Immature natural killer cell (primary cell): ENCODE measurements around the gene LMO1. TPM values are rescaled to one million over a fixed set of nuclear protein-coding genes. Genes with fewer than 3 reads are reported as not detected.

ENCODE experiments used
- DNase-seq, 3 donors: peaks; one replicate each; pipeline ENCODE4 v3.0.0; 2022; ENCODE audit warnings: mixed read lengths in 1 of 3
- H3K27ac Mint-ChIP-seq, 6 donors: one replicate each; pipeline ENCODE4 v1.8.0; 2020; ENCODE audit warnings: mixed read lengths in 6 of 6, mild to moderate bottlenecking in 5 of 6, inconsistent platforms in 4 of 6, moderate library complexity in 3 of 6
- H3K27me3 Mint-ChIP-seq, 3 donors: one replicate each; pipeline ENCODE4 v1.8.0; 2020 to 2021; ENCODE audit warnings: low read depth in 3 of 3, mild to moderate bottlenecking in 3 of 3, mixed read lengths in 3 of 3, moderate library complexity in 3 of 3, inconsistent platforms in 1 of 3
- H3K36me3 Mint-ChIP-seq, 3 donors: one replicate each; pipeline ENCODE4 v1.8.0; 2020; ENCODE audit warnings: mixed read lengths in 3 of 3, inconsistent platforms in 2 of 3, mild to moderate bottlenecking in 2 of 3
- H3K4me1 Mint-ChIP-seq, 2 donors: one replicate each; pipeline ENCODE4 v1.8.0; 2020; ENCODE audit warnings: inconsistent platforms in 2 of 2, mild to moderate bottlenecking in 2 of 2, mixed read lengths in 2 of 2, moderate library complexity in 1 of 2
- H3K4me3 Mint-ChIP-seq, 5 donors: one replicate each; pipeline ENCODE4 v1.8.0; 2020; ENCODE audit warnings: mild to moderate bottlenecking in 5 of 5, mixed read lengths in 5 of 5, inconsistent platforms in 3 of 5, moderate library complexity in 3 of 5
- H3K9me3 Mint-ChIP-seq, 6 donors: one replicate each; pipeline ENCODE4 v1.8.0; 2020; ENCODE audit warnings: mild to moderate bottlenecking in 6 of 6, mixed read lengths in 6 of 6, inconsistent platforms in 4 of 6, moderate library complexity in 3 of 6
- polyA plus RNA-seq, 3 donors: library from polyadenylated mRNA; unstranded; fragments of 300-500 nt; fragmentation: Illumina TruSeq; gene quantifications; one replicate each; pipeline ENCODE4 v1.2.3, GENCODE V29; 2021

The LMO1 gene
- polyA plus RNA-seq, 3 donors from 2014 or later, result not detected

GRCh38 chr11:8252946-8253345, 10.7 kb downstream of the LMO1 start:
- no peak overlapping the region for H3K4me3 Mint-ChIP-seq
- H3K4me1 Mint-ChIP-seq, result no peaks in the 10 kb centered on the region
- no peak for DNase-seq
- no peaks in the 10 kb centered on the region for H3K9me3 Mint-ChIP-seq
- H3K36me3 Mint-ChIP-seq, result no peaks in the 10 kb centered on the region
- no peak overlapping the region for H3K27ac Mint-ChIP-seq
- peaks cover 0 to 6% (median 1%) of the 10 kb centered on the region in 3 donors for H3K27me3 Mint-ChIP-seq

- H3K9me3 Mint-ChIP-seq, result no peaks in the 10 kb centered on the region
- H3K4me1 Mint-ChIP-seq, result no peaks in the 10 kb centered on the region
- H3K27me3 Mint-ChIP-seq, result peaks cover 0 to 5% (median 2%) of the 10 kb centered on the region in 3 donors
- no peak overlapping the region for H3K4me3 Mint-ChIP-seq
- no peak overlapping the region for H3K27ac Mint-ChIP-seq
- DNase-seq, result no peak
- H3K36me3 Mint-ChIP-seq, result no peaks in the 10 kb centered on the region
Observed at GRCh38 chr11:8252388-8252787, 11.3 kb downstream of the LMO1 start.

- H3K4me1 Mint-ChIP-seq, result no peaks in the 10 kb centered on the region
- H3K27ac Mint-ChIP-seq, result no peak overlapping the region
- H3K4me3 Mint-ChIP-seq, result no peak overlapping the region
- DNase-seq, result no peak
- H3K27me3 Mint-ChIP-seq, result peaks cover 0 to 5% (median 2%) of the 10 kb centered on the region in 3 donors
- H3K36me3 Mint-ChIP-seq, result no peaks in the 10 kb centered on the region
- H3K9me3 Mint-ChIP-seq, result no peaks in the 10 kb centered on the region
Observed at GRCh38 chr11:8251616-8252295, 11.9 kb downstream of the LMO1 start.

GRCh38 chr11:8250981-8251615, 12.6 kb downstream of the LMO1 start:
- Mint-ChIP-seq H3K4me3 (no peak overlapping the region), H3K4me1 (no peaks in the 10 kb centered on the region), H3K36me3 (no peaks in the 10 kb centered on the region), H3K27me3 (peaks cover 0 to 5% (median 2%) of the 10 kb centered on the region in 3 donors), H3K9me3 (no peaks in the 10 kb centered on the region), H3K27ac (no peak overlapping the region)
- DNase-seq, result no peak

GRCh38 chr11:8250434-8250833, 13.2 kb downstream of the LMO1 start:
- Mint-ChIP-seq H3K27ac (no peak overlapping the region), H3K4me1 (no peaks in the 10 kb centered on the region), H3K36me3 (no peaks in the 10 kb centered on the region), H3K4me3 (no peak overlapping the region), H3K27me3 (peaks cover 0 to 5% (median 2%) of the 10 kb centered on the region in 3 donors), H3K9me3 (no peaks in the 10 kb centered on the region)
- no peak for DNase-seq

GRCh38 chr11:8249482-8249881, 14.2 kb downstream of the LMO1 start:
- Mint-ChIP-seq H3K27me3 (peaks cover 0 to 7% (median 5%) of the 10 kb centered on the region in 3 donors), H3K4me3 (no peak overlapping the region), H3K27ac (no peak overlapping the region), H3K4me1 (no peaks in the 10 kb centered on the region), H3K9me3 (no peaks in the 10 kb centered on the region), H3K36me3 (no peaks in the 10 kb centered on the region)
- DNase-seq, result no peak

- Mint-ChIP-seq H3K27me3 (peaks cover 0 to 7% (median 5%) of the 10 kb centered on the region in 3 donors), H3K9me3 (no peaks in the 10 kb centered on the region), H3K27ac (no peak overlapping the region), H3K4me3 (no peak overlapping the region), H3K36me3 (no peaks in the 10 kb centered on the region), H3K4me1 (no peaks in the 10 kb centered on the region)
- no peak for DNase-seq
Observed at GRCh38 chr11:8248786-8249185, 14.9 kb downstream of the LMO1 start.

- H3K9me3 Mint-ChIP-seq, result no peaks in the 10 kb centered on the region
- no peaks in the 10 kb centered on the region for H3K36me3 Mint-ChIP-seq
- no peaks in the 10 kb centered on the region for H3K4me1 Mint-ChIP-seq
- H3K27ac Mint-ChIP-seq, result no peak overlapping the region
- peaks cover 2 to 7% (median 3%) of the 10 kb centered on the region in 3 donors for H3K27me3 Mint-ChIP-seq
- H3K4me3 Mint-ChIP-seq, result no peak overlapping the region
- DNase-seq, result no peak
Observed at GRCh38 chr11:8247312-8247711, 16.4 kb downstream of the LMO1 start.

GRCh38 chr11:8243458-8243857, 20.2 kb downstream of the LMO1 start:
- Mint-ChIP-seq H3K9me3 (peaks cover 0 to 2% (median 0%) of the 10 kb centered on the region in 6 donors), H3K27me3 (peaks cover 6 to 7% (median 6%) of the 10 kb centered on the region in 3 donors), H3K4me3 (no peak overlapping the region), H3K4me1 (no peaks in the 10 kb centered on the region), H3K36me3 (no peaks in the 10 kb centered on the region), H3K27ac (no peak overlapping the region)
- DNase-seq, result no peak

- Mint-ChIP-seq H3K9me3 (peaks cover 0 to 2% (median 0%) of the 10 kb centered on the region in 6 donors), H3K4me3 (no peak overlapping the region), H3K36me3 (no peaks in the 10 kb centered on the region), H3K27ac (no peak overlapping the region), H3K4me1 (no peaks in the 10 kb centered on the region), H3K27me3 (peaks cover 4 to 6% (median 5%) of the 10 kb centered on the region in 3 donors)
- DNase-seq, result no peak
Observed at GRCh38 chr11:8242499-8243280, 21.0 kb downstream of the LMO1 start.

- Mint-ChIP-seq H3K4me1 (no peaks in the 10 kb centered on the region), H3K4me3 (no peak overlapping the region), H3K27me3 (peaks cover 2 to 6% (median 5%) of the 10 kb centered on the region in 3 donors), H3K27ac (no peak overlapping the region), H3K9me3 (peaks cover 0 to 2% (median 0%) of the 10 kb centered on the region in 6 donors), H3K36me3 (no peaks in the 10 kb centered on the region)
- no peak for DNase-seq
Observed at GRCh38 chr11:8242118-8242475, 21.6 kb downstream of the LMO1 start.

- Mint-ChIP-seq H3K4me3 (no peak overlapping the region), H3K36me3 (no peaks in the 10 kb centered on the region), H3K4me1 (no peaks in the 10 kb centered on the region), H3K27me3 (peaks cover 2 to 6% (median 5%) of the 10 kb centered on the region in 3 donors), H3K9me3 (peaks cover 0 to 2% (median 0%) of the 10 kb centered on the region in 6 donors), H3K27ac (no peak overlapping the region)
- DNase-seq, result no peak
Observed at GRCh38 chr11:8241373-8242117, 22.1 kb downstream of the LMO1 start.

- H3K36me3 Mint-ChIP-seq, result no peaks in the 10 kb centered on the region
- no peak overlapping the region for H3K4me3 Mint-ChIP-seq
- H3K4me1 Mint-ChIP-seq, result no peaks in the 10 kb centered on the region
- H3K27me3 Mint-ChIP-seq, result peaks cover 2 to 6% (median 3%) of the 10 kb centered on the region in 3 donors
- H3K27ac Mint-ChIP-seq, result no peak overlapping the region
- DNase-seq, result no peak
- peaks cover 0 to 2% (median 0%) of the 10 kb centered on the region in 6 donors for H3K9me3 Mint-ChIP-seq
Observed at GRCh38 chr11:8239536-8240228, 24.0 kb downstream of the LMO1 start.
